Uterus (tissue), 4 donors: ENCODE measurements around the gene OAS3. TPM values are rescaled to one million over a fixed set of nuclear protein-coding genes. Genes with fewer than 3 reads are reported as not detected.

Source experiments
- DNase-seq, 2 donors: peaks; one replicate each; pipeline ENCODE4 v3.0.0-alpha.2; 2019 to 2020
- H3K27ac ChIP-seq, 2 donors: fragments of 200-600 bp; sonication (generic); 1 replicate in 1 of 2; 2 replicates in 1 of 2; pipeline ENCODE4 v1.5.1; 2016 to 2018
- H3K27me3 ChIP-seq, 2 donors: fragments of 200-600 bp; sonication (generic); one replicate each; pipeline ENCODE4 v1.5.1; 2018 to 2019; ENCODE audit warnings: control low read depth in 1 of 2
- H3K36me3 ChIP-seq, 2 donors: fragments of 200-600 bp; sonication (generic); one replicate each; pipeline ENCODE4 v1.5.1; 2019; ENCODE audit warnings: control low read depth in 1 of 2
- H3K4me1 ChIP-seq, 2 donors: fragments of 200-600 bp; sonication (generic); one replicate each; pipeline ENCODE4 v1.5.1; 2018 to 2019; ENCODE audit warnings: control low read depth in 1 of 2
- H3K4me3 ChIP-seq, 2 donors: fragments of 200-600 bp; sonication (generic); 1 replicate in 1 of 2; 2 replicates in 1 of 2; pipeline ENCODE4 v1.5.1; 2018 to 2019; ENCODE audit warnings: mild to moderate bottlenecking in 1 of 2
- H3K9me3 ChIP-seq, 2 donors: fragments of 200-600 bp; sonication (generic); one replicate each; pipeline ENCODE4 v1.5.1; 2019; ENCODE audit warnings: control low read depth in 1 of 2
- POLR2A ChIP-seq, 2 donors: fragments of 450-650 bp; IDR thresholded peaks; one replicate each; pipeline ENCODE4 v1.6.1; 2016; ENCODE audit warnings: antibody characterized with exemption in 2 of 2, mild to moderate bottlenecking in 1 of 2, moderate library complexity in 1 of 2
- intact Hi-C: fragments of 100-400 bp; cut with DNase I; formaldehyde crosslinking; loops from one replicate; pipeline ENCODE4 v1.15.1; 2023; ENCODE audit warnings: low total_unique reads
- total RNA-seq, 4 donors: library from RNA; depleted of rRNA in 3 of 4; stranded (reverse); fragments of >200 nt in 3 of 4; gene quantifications; one replicate each; pipeline versions ENCODE4 v1.1.0 to v1.2.4, GENCODE V29; 2014 to 2023
- TF ChIP-seq, protein P1 (sequence below), 4 experiments: fragments of 200-600 bp in 2 of 4; fragments of 450-650 bp in 2 of 4; sonication (generic) in 2 of 4; IDR thresholded peaks; one replicate each; pipeline ENCODE4 v1.5.1; 2016 to 2019; ENCODE audit warnings: antibody characterized with exemption in 4 of 4, mild to moderate bottlenecking in 2 of 4, moderate library complexity in 1 of 4
- donor health status: DM: yes; HTN: yes; CAD: no.

The OAS3 gene
- total RNA-seq, 4 donors from 2014 or later, result 2.1 to 22.8 (median 8.9) TPM

DNA sequence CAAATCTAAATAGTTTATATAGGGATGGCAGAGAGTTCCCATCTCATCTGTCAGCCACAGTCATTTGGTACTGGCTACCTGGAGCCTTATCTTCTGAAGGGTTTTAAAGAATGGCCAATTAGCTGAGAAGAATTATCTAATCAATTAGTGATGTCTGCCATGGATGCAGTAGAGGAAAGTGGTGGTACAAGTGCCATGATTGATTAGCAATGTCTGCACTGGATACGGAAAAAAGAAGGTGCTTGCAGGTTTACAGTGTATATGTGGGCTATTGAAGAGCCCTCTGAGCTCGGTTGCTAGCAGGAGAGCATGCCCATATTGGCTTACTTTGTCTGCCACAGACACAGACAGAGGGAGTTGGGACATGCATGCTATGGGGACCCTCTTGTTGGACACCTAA is 32.1 kb downstream of the OAS3 start:
- no peaks in the 10 kb centered on the region for H3K27me3 ChIP-seq
- no peaks in the 10 kb centered on the region for H3K36me3 ChIP-seq
- H3K9me3 ChIP-seq, result no peaks in the 10 kb centered on the region
- H3K4me3 ChIP-seq, result no peak overlapping the region
- DNase-seq, result no peak
- no peak overlapping the region for H3K27ac ChIP-seq
- H3K4me1 ChIP-seq, result no peaks in the 10 kb centered on the region
- intact Hi-C loops, result no loop called here
- no peak for TF ChIP-seq POLR2A (IDR thresholded peaks at IDR 0.05)
- TF ChIP-seq, protein P1, sequence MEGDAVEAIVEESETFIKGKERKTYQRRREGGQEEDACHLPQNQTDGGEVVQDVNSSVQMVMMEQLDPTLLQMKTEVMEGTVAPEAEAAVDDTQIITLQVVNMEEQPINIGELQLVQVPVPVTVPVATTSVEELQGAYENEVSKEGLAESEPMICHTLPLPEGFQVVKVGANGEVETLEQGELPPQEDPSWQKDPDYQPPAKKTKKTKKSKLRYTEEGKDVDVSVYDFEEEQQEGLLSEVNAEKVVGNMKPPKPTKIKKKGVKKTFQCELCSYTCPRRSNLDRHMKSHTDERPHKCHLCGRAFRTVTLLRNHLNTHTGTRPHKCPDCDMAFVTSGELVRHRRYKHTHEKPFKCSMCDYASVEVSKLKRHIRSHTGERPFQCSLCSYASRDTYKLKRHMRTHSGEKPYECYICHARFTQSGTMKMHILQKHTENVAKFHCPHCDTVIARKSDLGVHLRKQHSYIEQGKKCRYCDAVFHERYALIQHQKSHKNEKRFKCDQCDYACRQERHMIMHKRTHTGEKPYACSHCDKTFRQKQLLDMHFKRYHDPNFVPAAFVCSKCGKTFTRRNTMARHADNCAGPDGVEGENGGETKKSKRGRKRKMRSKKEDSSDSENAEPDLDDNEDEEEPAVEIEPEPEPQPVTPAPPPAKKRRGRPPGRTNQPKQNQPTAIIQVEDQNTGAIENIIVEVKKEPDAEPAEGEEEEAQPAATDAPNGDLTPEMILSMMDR (IDR thresholded peaks at IDR 0.05), result no peak

DNA sequence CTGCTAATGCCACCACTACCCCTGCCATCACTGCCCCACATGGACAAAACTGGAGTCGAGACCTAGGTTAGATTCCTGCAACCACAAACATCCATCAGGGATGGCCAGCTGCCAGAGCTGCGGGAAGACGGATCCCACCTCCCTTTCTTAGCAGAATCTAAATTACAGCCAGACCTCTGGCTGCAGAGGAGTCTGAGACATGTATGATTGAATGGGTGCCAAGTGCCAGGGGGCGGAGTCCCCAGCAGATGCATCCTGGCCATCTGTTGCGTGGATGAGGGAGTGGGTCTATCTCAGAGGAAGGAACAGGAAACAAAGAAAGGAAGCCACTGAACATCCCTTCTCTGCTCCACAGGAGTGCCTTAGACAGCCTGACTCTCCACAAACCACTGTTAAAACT is 33.0 kb downstream of the OAS3 start:
- no peaks in the 10 kb centered on the region for H3K9me3 ChIP-seq
- H3K27ac ChIP-seq, result no peak overlapping the region
- TF ChIP-seq POLR2A (IDR thresholded peaks at IDR 0.05), result no peak
- TF ChIP-seq, protein P1 (IDR thresholded peaks at IDR 0.05), result no peak
- intact Hi-C loops, result no loop called here
- no peaks in the 10 kb centered on the region for H3K27me3 ChIP-seq
- H3K36me3 ChIP-seq, result no peaks in the 10 kb centered on the region
- no peaks in the 10 kb centered on the region for H3K4me1 ChIP-seq
- no peak overlapping the region for H3K4me3 ChIP-seq
- no peak for DNase-seq

DNA sequence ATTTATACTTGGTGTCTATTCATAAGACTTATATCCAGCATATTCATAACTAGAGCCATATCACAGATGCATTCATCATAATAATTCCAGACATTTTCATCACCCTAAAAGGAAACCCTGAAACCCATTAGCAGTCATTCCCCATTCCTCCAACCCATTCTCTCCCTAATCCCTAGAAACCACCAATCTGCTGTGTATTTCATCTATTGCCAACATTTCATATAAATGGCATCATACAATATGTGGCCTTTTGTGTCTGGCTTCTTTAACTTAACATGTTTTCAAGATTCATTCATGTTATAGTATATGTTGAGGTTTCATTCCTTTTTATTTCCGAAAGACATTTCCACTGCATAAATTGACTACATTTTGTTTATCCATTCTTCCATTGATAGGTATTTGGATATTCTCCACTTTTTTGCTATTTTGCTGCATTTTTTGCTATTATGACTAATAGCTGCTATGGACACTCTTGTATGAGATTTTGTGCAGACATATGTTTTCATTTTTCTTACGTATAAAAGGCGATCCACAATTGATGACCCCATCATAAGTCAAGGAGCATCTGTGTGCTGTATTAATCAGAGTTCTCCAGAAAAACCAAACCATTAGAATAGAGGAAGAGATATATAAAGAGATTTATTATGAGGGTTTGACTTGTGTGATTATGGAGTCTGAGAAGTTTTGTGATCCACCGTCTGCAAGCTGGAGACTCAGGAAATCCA is 34.9 kb downstream of the OAS3 start:
- Histone ChIP-seq H3K27me3 (no peaks in the 10 kb centered on the region), H3K36me3 (no peaks in the 10 kb centered on the region), H3K9me3 (no peaks in the 10 kb centered on the region), H3K4me3 (no peak overlapping the region), H3K4me1 (no peaks in the 10 kb centered on the region), H3K27ac (no peak overlapping the region)
- intact Hi-C loops, result no loop called here
- DNase-seq, result no peak
- no peak for TF ChIP-seq POLR2A (IDR thresholded peaks at IDR 0.05)
- TF ChIP-seq, protein P1 (IDR thresholded peaks at IDR 0.05), result no peak

DNA sequence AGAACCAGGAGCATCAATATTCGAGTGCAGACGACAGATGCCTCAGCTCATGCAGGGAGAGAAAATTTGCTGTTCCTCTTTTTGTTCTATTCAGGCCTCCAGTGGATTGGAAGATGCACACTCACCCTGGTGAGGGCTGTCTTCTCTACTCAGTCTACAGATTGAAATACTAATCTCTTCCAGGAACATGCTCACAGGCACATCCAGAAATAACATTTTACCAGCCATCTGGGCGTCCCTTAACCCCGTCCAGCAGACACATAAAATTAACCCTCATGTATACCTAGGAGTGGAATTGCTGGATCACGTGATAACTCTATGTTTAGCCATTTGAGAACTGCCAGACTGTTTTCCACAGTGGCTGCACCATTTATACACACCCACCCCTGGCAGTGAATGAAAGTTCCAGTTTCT is 35.6 kb downstream of the OAS3 start:
- no peak for DNase-seq
- Histone ChIP-seq H3K4me1 (no peaks in the 10 kb centered on the region), H3K27ac (no peak overlapping the region), H3K4me3 (no peak overlapping the region), H3K36me3 (no peaks in the 10 kb centered on the region), H3K27me3 (no peaks in the 10 kb centered on the region), H3K9me3 (no peaks in the 10 kb centered on the region)
- intact Hi-C loops, result no loop called here
- no peak for TF ChIP-seq POLR2A (IDR thresholded peaks at IDR 0.05)
- TF ChIP-seq, protein P1 (IDR thresholded peaks at IDR 0.05), result no peak

DNA sequence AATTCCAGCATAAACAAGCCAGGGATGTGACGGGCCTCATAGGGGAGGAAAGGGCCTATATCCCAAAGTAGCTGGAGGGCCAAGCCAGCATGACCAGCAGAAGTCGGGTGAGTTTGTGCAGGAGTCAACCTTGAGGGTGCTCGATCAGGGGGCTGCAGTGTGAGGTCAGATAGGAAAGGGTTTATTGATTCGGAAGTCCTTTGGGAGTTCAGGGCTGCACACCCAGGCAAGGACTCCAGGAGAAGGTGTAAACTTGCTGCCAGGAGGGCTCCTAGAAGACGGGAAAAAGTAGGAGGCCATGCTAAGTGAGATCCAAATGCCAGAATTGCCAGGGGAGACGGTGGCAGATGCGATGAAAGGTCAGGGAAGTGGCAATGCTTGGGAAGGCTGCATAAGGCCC is 36.6 kb downstream of the OAS3 start:
- H3K9me3 ChIP-seq, result no peaks in the 10 kb centered on the region
- TF ChIP-seq POLR2A (IDR thresholded peaks at IDR 0.05), result no peak
- TF ChIP-seq, protein P1 (IDR thresholded peaks at IDR 0.05), result no peak
- H3K4me3 ChIP-seq, result no peak overlapping the region
- no peaks in the 10 kb centered on the region for H3K36me3 ChIP-seq
- H3K4me1 ChIP-seq, result no peaks in the 10 kb centered on the region
- intact Hi-C loops, result no loop called here
- DNase-seq, result no peak
- no peak overlapping the region for H3K27ac ChIP-seq
- H3K27me3 ChIP-seq, result no peaks in the 10 kb centered on the region
